ENCODE results near the gene TANGO2.

TANGO2 gene

GRCh38 chr22:19984201-19984753 is 36.6 kb upstream of the TANGO2 start:
- DNase-seq, result no peak

DNA sequence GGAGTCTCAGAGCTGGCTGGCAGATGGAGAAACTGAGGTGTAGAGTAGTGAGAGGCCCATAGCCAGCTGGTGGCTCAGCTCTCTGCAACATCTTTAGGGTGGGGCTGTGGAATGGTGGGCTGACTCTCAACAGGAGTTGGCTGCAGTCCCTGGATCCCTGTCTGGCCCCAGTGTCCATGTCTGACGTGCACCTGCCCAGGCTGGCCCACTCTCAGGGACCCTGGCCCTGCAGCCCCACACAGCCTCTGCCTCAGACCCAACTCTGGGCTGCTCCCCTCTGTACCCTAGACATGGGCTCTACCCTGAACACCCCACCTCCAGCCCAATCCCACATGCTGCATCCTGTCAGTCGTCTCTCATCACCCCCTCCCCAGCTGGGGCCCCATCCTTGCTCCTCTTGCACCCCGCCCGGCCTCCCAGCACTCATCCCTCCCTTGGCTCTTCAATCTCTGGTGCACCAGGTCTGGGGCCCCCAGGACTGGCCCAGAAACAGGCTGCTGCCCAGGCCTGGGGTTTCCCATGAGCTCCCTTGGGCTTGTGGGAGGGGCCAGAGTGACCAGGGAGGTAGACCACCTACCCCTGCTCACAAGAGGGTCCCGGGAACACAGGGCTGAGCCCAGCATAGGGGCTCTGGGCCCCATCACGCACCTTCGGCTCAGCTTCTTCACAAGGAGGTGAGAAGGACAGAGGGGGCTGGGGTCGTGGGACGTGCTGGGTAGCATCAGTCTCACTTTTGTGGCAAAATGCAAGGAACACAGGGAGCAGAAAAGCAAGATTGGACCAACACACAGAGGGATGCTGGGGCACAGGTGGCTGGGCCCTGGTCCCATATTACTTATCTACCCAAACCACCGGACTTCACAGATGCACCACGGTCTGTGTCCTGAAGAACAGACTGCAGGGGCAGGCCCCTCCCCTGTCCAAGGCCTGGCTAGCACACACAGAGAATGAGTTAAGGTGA is 35.8 kb upstream of the TANGO2 start:
- no peak for DNase-seq

DNA sequence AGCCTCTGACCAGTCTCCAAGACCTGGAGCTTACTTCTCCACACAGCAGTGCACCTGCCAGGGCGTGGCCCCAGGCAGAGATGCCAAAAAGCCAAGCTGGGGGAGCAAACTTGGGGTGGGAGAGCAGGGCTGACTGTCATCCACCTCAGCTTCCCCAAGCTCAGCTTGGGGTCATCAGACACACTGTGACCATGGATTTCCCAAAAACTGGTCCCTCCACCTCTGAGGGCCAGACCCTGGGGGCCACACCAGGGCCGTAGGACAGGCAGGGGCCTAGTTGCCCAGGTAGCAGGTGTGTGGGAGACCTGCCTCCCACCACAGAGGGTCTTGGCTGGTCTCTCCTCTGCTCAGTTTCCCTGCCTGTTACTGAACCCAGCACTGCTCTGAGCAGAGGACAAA is 34.9 kb upstream of the TANGO2 start:
- no peak for DNase-seq

GRCh38 chr22:19986410-19987341 is 34.2 kb upstream of the TANGO2 start:
- DNase-seq, result no peak

- no peak for DNase-seq
Observed at GRCh38 chr22:19987394-19988306, 33.3 kb upstream of the TANGO2 start.

DNA sequence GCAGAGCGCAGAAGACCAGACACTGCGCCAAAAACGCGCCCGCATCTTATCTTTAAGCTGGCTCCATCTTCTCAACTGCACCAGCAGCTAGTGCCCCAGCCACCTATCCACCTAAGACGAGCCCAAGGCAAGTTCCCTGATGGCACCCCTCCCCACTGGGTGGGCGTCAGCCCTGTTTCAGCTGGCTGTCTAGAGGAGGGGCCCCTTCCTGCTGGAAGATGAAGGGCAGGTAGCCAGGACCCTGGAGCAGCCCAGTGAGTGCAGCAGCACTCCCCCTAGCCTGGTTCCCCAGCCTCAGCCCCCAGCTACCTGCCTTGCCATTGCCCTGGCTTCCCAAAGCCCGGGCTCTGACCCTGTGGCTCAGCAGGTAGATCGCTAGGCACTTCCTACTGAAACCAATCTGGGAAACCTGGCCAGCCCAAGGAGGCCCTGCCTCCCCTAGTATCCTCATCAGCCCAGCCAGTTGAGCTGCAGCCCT is 32.5 kb upstream of the TANGO2 start:
- DNase-seq, result no peak

DNA sequence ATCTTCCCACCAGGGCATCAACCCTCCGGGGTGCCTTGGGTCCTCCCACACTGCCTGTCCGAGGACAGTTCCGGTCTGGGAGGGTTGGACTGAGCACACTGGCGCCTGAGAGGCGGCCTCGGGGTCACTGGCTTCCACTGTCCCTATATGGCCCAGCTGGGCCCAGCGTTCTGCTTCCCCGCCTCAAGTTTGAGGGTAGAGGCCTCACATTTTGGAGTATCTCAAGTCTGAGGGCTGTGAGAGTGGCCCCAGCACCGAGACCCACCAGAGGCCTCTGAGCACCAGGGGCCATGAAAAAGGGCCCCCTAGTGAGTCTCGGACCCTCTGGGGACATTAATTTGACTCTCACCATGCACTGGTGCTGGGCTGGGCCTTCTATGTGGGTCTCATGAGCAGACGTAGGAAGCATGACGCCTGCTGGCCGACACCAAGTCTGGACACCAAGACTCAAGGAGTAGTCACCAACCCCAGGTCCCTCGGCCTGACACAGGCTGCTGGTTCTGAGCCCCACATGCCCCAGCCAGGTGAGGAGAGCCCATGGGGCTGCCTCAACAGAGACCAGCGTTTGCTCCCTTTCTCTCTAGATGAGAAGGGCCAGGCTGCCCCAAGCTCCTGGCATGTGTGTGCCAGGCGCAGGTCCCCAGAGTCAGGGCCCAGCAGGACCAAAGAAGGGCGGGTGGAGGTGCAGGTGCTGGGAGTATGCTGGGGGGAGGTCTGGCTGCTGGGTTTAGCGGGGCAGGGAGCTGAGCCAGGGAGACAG is 31.8 kb upstream of the TANGO2 start:
- no peak for DNase-seq

GRCh38 chr22:19989725-19990067 is 31.2 kb upstream of the TANGO2 start:
- no peak for DNase-seq

DNA sequence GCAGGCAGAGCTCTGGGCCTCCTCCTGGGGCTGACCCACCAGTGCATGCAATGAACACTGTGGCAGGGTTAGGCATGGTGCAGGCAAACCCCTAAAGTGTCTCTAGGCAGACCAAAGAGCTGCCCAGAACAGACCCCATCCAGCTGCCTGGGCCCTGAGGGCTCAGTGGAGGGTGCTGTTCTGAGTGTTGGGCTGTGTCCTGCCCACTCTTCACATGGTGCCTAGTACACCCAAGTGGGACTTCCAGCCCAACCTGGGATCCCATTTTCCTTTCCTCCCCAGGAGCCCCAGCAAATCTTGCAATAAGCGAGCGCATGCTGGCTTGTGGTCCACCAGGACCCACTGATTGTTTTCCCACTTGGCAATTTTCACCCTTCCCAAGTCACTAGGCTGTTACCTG is 30.7 kb upstream of the TANGO2 start:
- no peak for DNase-seq

- no peak for DNase-seq
Observed at GRCh38 chr22:19990609-19991394, 30.1 kb upstream of the TANGO2 start.

- DNase-seq, result no peak
Observed at GRCh38 chr22:19991395-19991644, 29.6 kb upstream of the TANGO2 start.

DNA sequence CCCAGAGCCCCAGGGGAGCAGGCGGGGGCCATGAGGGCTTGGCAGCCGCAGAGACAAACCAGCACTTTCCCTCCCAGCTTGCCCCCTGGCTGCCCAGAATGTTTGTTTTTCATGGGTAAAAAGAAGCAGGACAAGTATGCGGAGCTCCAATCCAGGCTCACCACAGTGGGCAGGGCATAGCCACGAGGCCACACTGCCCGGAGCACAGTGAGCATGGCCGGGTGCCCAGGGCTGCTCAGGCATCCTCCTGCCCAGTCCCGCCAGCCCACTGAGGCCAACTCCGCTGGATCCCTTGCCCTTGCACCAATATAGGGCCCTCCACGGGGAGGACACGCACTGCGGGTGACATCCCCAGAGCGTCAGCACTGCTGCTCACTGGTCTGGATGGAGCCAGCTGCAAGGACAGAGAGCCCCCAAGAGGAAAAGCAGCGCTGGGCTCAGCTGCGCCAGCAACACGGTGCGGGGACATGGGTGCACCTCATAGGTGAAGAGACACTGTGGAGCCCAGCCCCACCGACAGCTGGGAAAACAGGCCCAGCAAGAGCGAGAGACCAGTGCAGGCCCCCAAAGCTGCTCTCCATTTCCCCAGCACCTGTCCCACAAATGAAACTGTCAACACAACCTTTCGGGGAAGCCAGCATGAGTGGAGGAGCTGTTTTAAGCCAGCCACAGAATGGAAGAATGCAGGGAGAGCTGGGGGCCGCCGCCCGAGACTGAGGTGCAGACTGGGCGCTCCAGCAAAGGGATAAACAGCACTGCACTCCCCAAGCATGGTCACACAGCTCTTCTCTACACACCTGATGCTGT is 29.1 kb upstream of the TANGO2 start:
- DNase-seq, result no peak

DNA sequence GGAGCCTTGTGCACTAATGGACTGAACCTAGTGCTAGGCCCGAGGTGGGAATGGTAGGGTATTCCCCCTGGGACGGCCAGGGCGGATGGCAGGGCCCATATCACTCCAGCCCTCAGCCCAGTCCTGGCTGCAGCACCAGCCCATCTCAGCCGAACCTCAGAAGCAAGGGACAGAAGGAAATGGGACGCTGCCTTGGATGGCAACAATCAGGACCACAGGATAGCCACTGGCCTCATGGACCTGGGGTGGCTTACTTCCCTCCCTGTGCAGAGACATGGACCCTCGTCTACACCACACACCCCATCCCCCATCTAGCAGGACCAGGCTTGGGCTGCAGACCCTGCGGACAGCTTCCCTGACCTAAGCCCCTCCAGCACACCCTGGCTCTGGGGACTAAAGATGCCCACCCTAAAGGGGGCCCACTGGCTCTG is 28.4 kb upstream of the TANGO2 start:
- DNase-seq, result no peak

DNA sequence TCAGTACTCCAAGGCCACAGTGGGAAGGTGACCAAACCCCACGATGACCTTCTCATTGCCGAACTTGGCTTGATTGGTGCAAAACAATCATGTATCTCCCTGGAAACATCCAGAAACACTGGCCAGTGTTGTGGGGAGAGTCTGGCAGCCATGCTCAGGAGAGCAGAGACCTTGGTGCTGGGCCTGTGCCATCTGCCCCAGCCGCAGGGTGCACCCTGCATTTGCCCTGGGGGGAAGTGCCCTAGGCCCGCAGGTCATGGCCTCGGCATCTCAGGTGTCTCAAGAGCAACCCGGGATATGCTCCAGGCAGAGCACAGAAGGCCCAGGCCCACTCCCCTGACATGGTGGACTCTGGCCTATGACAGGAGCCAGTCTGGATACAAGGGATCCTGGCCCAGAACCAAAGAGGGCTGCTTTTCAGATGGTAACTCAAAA is 28.0 kb upstream of the TANGO2 start:
- no peak for DNase-seq

- DNase-seq, result no peak
Observed at GRCh38 chr22:19993926-19994325, 27.0 kb upstream of the TANGO2 start.

- no peak for DNase-seq
Observed at GRCh38 chr22:19994851-19995610, 25.9 kb upstream of the TANGO2 start.

- no peak for DNase-seq
Observed at GRCh38 chr22:19995611-19996339, 25.1 kb upstream of the TANGO2 start.

GRCh38 chr22:19996694-19997384 is 24.1 kb upstream of the TANGO2 start:
- DNase-seq, result no peak
